GM21576 (cell line): ENCODE data around the gene ZBTB46.
"Not testable (repeated sequence)": the region's sequence is repeated elsewhere in the genome, so short reads cannot be mapped to it uniquely, and the experiment has no call there.

ENCODE experiments used
- ATAC-seq: cut with Tn5 transposase; IDR thresholded peaks from one replicate; pipeline ENCODE4 v1.9.1; 2021; ENCODE audit warnings: mild to moderate bottlenecking, moderate library complexity; ENCODE audit not compliant: unreplicated experiment

ZBTB46 gene

DNA sequence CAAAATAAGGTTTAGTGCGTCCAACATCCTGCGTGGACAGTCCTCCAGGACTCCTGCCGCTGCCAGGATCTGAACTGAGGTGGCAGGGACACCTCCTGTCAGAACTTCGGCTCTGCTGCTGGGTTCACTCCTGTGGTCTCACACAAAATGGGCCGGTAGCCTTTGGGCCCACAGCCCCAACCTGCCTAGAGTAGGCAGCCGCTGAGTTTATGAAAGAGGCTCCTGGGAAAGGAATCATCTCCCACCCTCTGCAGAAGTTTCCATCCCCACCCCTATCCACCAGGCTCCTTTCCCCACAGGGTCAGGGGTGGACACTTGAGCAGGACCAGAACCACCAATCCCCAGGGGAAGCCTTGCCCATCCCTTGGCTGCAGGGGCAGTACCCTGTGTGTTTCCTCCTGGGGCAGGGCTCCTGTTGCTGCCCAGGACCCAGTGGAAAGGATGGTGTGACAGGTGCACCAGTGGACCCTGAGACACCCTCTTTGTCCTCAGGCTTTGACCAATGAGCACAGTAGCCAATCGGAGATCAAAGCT is 28.2 kb upstream of the ZBTB46 start:
- no peak for ATAC-seq

DNA sequence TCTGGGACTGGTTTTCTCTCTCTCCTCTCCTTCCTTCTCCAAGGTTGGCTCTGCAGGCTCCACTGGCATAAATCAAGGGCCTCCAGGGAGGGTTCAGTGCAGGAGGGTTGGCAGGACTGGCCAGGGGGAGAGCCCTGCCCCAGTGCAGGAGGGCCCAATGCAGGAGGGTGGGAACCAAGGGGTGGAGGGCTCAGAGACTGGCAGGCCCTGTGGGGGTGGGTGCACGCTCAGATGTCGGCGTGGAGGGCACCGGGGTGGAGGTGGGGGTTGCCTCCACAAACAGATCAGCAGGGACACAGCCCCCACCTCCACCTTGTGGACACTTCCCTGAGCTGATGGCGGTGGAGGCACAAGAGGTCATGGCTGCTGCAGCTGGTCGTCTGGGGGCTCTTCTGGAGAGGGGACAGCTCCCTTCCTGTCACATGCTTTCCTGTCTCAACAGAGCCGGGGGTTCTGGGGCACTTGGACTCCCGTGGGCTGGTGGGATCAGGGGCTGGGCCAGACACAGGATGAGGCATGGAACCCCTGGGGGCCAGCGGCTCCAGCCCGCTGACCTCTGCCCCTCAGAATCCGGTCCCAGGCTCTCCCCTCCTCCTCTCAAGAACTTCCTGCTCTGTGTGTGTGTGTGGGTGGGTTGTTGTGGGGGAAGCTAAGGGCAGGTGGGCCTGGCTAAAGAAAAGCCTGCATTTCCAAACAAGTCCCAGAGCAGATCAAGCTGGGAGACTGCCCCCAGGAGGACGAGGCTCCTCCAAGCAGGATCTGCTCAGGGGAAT is 27.5 kb upstream of the ZBTB46 start:
- ATAC-seq = no peak

DNA sequence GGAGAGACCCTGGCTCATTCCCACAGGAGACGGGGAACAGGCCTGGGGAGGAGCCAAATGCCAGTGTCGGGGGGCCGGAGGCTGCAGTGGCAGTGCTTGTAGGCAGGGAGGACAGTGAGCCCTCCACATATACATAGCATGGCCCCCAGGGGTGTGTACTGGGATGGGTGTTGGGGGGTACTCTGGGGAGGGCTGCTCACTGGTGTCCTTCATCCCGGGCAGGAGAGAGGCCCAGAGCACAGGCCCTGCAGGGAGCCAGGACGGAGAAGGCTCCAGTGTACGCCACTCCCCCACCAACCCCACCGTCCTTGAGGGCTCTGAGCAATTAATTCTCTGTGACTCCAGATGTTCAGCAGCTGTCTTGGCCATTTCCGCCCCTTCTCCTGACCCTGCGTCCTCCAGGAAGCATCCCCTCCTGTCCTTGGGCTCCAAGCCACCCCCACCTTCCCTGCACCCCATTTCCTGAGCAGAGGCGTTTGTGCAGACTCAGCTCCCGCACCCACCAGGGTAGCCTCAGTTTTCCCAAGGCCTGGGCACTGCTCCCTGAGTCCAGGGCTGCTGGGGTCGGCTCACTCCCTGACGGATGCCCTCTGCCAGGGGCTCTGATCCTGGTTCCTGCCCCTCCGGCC is 26.8 kb upstream of the ZBTB46 start:
- no peak for ATAC-seq

DNA sequence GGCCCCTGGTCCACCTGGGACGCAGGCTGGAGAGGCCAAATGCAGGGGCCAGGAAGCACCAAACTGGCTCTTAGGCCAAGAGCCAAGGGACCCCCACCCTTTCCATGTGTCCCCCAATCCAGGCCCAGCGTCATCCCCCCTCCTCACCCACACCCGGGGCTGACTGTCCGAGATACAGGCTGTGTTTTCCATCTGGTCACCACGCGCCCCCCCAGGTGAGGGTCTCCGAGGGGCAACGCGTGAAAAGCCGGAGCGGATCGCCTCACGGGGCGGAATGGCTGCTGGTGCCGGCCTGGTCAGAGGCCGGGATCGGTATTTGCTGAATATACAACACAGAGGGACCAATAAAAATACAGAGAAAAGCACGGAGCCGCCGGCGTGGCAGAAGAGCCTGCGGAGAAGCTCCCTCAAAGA is 25.0 kb upstream of the ZBTB46 start:
- no peak for ATAC-seq

DNA sequence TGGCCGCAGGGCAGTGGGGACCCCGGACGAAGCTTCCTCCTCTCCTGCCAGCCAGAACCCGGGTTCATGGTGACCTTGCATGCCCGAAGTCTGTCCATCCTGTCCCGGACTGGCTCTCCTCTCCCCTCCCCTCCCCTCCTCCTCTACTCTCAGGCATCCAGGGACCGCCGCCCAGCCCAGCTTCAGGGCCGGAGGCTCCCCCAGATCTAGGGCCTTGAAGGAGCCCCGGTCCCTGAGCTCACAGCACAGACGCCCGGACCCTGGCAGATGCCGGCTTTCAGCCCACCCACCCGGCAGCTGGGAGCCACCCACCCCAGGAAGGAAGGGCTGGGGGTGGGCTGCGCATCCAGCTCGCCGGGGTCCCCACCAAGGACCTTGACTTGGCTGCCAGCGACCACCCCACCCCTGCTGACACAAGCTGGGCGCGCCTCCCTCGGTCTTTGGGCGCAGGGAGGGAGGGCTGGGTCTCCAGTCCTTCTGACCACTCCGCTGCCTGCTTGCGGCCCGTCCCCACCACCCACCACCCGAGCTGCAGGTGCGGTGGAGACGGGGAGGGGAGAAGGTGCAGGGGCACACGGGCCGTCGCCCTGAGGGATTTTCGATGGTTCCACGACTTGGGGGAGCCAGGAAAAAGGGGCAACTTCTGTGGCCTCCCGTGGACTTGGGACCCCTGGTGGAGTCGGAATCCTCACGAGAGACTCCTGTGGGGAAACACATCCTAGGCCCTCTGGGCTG is 24.5 kb upstream of the ZBTB46 start:
- ATAC-seq = no peak

DNA sequence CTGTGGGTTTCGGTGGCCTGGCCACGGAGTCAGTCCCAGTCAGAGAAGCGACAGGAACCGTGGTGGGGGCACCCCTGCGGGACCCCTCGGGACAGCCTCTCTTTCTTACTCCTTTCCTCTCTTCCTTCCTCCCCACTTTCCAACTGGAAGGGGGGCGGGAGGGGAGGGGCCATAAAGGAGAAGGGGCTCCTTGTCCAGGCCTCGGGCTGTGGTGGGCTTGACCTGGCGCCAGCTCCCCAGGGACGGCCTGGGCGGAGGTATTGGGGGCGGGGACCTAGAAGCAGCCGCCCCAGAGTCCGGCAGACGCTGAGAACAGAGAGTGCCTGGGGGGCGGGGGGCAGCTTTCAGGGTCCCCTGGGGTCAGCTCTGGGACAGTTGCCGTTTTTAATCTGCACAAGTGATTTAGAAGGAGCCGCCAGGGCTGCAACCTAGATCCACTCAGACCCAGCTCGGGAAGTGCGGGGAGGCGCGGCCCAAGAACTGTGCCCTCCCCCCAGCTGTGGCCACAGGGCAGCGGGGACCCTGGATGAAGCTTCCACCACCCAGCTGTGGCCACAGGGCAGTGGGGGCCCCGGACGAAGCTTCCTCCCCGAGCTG is 23.8 kb upstream of the ZBTB46 start:
- ATAC-seq = no peak

DNA sequence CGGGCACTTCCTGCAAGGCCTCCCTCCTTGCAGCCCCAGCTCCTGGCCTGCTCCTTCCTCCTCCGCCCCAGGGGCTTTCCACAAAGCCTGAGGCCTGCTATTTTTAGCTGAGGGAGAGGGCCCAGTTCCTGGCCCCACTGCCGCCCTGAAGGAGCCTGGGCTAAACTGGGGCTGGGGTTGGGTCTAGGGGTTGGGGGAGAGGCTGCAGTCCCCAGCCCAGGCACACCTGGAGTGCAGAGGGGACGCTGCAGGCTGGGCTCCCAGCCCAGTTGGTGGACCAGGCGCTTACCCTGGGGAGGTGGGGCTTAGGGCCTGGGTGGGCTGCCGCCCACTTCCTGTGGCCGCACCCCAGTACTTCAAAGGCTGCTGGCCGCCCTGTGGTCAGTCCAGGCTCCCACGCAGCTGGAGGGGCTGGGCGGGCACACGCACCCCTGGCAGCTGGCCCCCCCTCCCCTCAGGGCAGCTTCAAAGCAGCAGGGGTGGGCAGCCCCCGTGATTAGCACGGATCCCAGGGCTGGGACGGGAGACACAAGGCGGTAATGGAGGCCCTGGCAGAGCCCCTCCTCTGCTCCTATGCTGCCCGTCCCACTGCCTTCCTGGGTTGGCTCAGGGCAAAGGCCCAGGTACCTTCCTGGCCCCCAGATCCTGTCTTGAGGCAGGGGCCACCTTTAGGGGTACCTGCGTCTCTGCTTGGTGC is 23.2 kb upstream of the ZBTB46 start:
- no peak for ATAC-seq

DNA sequence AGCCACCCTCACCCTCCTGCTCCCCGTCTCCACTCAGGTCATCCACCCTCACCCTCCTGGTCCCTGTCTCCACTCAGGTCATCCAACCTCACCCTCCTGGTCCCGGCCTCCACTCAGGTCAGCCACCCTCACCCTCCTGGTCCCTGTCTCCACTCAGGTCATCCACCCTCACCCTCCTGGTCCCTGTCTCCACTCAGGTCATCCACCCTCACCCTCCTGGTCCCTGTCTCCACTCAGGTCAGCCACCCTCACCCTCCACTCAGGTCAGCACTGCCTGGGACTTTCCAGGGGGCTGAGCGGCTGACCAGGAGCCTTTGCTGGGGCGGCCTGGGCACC is 22.6 kb upstream of the ZBTB46 start:
- ATAC-seq = not testable (repeated sequence)

DNA sequence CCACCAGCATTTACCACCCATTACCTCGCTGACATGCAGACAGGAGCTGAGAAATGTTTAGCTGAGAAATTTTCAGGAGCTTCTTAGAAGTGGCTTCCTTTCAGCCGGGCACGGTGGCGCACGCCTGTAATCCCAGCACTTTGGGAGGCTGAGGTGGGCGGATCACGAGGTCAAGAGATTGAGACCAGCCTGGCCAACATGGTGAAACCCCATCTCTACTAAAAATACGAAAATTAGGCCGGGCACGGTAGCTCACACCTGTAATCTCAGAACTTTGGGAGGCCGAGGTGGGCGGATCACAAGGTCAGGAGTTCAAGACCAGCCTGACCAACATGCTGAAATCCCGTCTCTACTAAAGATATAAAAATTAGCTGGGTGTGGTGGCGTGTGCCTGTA is 20.5 kb upstream of the ZBTB46 start:
- ATAC-seq = not testable (repeated sequence)

DNA sequence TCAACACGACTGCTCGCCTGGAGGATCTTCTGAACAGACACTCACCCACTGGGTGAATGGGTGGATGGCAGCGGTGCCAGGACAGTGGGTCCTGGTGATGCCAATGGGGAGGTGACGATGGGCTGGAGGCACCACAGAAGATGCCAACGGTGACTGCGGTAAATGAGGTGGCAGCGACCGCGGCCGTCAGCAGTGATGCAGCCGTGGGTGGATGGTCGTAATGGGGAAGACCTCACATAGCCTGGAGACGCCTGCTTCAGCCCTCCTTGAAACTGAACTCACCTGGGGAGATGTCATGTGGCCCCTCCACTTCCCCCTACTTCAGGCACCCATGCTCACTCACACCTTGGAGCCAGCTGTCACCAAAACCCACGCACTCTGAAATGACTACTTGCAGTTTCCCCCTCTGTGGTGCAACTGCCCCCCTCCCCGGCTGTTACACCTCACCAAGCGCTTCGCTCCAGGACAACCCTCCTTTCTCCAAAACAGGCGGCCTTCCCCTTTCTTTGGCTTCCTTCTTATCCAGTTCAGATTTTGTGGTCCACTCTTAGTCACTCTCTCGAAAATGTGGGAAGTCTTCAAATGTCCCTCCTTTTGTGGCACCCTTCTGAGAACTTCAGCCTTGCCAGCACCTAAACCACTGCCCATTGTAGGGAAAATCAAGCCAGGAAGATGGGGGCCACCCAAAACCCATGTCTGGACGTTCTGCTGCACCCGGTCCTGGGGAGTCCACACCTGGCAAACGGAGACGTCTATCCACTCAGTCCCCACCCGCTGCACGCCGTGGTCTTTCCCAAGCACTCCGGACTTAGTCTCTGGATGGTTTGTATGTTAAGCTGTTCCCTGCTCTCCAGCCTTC is 19.9 kb upstream of the ZBTB46 start:
- ATAC-seq = peak; percentile 79

DNA sequence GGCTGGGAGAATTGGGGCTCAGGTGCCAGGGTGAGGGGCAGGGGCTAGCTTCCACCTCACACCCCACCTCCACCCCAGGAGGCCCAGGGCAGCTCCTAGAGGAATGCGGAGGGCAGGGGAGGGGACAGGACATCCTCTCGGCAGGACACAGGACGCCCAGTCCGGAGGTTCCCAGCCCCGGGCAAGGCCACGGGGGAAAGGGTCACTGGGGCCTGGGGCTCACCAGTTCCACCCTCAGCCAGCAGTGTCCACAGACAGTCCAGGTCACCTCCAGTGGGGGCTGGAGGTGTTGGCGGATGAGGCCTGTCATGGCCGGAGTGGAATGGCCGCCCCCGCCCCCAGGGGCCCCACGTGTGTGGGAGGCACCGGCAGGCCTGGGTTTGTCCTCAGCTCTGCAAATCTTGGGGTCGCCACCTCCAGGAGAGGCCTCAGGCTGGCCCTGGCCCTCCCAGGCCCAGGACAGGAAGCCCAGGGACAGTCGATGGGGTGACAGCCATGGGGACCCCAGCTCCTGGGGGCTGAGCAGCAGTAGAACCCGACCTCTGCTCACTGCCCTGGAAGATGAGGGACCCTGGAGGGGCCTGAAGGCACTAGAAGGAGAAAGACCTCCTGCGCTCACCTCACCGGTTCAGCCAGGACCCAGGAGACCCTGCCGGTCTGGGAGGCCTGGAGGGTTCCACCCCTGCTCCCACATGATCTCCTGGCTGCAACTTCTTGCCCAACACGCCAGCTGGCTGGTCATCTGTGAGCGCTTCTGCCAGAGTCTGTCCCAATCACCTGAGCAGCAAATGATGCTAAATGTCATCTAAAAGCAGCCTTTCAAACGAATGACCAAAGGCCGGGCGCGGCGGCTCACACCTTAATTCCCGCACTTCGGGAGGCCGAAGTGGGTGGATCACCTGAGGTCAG is 17.2 kb upstream of the ZBTB46 start:
- no peak for ATAC-seq

DNA sequence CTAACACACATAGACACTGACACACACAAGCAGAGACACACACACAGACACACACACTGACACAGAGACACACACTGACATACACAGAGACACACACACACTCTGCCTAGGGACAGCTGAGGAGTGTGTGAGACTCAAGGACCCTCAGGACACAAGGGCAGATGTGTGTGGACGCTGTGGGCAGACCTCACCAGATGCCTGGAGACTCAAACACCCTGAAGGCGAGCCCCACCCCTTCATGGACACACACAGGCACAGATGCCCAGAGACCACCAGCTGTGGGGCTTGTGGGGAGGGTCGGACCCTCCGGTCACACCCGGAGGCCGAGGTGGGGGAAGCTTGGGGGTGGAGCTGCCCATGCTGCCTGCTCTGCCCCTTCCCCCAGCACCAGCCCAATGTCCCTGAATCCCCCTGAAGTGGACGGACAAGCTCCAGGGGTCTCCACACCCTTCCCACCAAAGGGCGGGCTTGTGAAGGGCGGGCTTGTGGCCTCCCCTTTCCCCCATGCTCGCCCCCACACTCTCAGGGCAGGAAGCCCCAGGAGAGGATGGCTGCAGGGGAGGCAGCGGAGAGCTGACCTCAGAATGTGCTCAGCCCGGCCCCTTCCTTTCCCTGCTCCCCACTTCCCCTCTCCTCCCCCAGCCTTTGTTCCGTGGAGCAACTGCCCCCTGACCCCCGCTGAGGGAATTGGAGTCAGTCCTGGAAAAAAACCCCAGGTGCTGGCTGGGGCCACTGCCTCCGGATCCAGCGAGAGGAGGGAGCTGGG is 16.4 kb upstream of the ZBTB46 start:
- no peak for ATAC-seq

DNA sequence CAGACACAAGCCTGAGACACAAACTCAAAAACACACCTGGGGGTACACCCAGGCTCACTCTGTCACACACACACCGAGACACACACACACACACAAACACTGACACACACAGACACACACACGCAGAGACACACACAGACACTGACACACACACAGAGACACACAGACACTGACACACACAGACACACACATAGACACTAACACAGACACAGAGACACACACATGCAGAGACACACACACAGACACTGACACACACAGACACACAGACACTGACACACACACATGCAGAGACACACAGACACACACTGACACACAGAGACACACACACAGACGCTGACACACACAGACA is 15.8 kb upstream of the ZBTB46 start:
- no peak for ATAC-seq

DNA sequence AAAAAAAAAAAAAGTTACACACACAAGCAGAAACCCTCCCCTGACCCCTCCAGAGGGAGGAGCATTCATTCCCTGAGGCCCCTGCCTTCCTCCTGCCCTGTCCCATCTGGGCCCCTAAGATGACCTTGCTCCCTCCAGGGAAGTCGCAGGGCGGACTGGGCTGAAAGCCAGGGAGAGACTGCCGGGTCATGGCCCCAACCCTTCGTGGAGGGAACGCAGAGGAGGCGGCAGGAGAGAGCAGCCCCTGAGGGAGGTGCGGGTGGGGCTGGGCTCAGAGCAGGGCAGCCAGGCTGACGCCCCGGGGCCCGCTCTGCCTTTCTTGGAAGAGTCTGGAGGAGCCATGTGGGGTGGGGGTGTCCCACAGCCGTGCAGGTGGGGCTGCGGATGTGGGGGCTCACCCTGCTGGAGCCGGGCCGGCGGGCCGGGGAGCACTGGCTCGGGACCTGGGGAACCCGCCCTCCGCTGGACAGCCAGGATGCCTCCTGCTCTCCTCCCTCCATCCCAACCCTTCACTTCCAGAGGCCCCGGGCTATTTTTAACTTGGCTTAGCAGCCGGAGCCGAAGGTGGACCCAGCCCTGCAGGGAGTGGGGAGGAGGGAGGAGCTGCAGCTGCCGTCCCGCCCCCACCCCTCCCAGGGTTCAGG is 15.2 kb upstream of the ZBTB46 start:
- ATAC-seq = no peak

DNA sequence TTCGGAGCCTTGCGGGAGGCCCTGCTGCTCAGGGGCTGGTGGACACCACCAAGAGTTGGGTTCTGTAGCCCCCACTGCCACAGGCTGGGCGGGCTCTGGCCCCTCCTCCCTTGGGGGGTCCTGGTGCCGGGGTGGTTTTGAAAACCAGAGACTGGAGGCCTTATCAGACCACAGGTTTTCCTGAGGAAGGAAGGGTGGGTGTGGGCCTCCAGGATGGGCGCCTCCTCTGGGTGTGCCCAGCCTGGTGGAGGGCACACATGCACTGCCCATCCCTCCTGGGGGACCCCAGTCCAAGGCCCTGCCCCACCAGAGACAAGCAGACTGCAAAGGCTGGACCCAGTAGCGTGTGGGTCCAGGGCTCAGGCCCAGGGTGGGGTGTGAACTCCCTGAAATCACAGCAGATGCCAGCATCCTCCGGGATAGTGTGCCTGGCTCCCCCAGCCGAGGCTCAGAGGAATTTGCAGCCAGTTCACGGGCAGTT is 13.5 kb upstream of the ZBTB46 start:
- ATAC-seq = no peak

DNA sequence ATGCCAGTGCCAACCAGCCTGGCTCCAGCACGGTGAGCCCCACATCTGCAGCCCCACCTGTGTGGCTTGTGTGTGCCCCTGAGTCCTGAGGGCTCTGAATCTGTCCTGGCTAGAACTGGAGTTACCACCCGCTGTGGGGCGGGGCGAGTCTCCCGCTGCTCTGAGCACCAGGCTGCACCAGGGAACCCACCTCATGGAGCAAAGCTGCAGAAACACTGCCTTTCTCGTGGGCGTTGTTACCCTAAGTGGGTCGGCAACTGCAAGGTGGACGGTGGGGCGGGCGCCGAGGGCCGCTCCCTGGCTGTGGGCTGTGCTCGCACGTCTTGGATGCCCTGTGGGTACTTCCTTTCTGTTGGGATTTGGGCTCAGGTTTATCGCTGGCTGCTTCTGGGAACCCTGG is 12.7 kb upstream of the ZBTB46 start:
- ATAC-seq = no peak

DNA sequence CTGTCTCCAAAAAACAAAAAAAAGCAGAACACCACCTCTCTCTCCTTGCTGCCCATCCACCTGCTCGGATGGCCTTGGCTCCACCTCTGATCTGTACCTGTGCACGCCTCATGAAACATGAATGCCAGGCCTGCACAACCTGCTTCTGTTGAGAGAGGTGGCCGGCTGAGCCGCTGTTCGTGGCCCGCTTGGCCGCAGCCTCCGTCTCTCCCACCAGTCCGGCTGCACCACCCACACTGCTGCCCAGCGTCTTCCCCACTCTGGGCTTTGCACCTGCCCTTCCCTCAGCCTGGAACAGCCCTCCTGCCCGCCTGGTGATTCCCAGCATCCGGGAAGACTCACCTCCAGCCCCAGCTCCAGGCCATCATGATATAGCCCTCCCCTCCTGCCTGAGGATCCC is 12.2 kb upstream of the ZBTB46 start:
- ATAC-seq = no peak

DNA sequence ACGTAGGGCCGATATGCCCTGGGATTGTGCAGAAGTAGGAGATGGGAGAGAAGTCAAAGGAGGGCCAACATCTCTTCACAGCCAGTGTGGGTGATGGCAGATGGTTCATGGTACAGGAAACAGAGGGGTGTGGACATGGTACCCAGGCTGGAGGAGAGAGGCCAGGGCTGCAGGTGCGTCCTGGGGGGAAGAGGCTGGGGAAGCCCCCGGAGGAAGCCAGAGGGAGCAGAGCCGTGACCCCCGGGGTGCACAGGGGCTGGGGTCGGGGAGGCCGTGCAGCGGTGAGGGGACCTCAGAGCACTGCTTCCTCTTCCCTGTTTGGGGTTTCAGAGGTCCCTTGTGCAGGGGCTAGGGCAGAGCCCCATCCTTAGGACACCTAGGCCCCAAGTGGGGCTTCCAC is 11.2 kb upstream of the ZBTB46 start:
- no peak for ATAC-seq
